SK-N-SH treated with all-trans-retinoic acid at 6 μM for 48 hours (cell line): ENCODE data around the gene PAK4.

Source experiments
- ARNTL ChIP-seq: fragments of 450-650 bp; formaldehyde crosslinking; IDR thresholded peaks from 2 replicates; pipeline ENCODE4 v1.5.0; 2020; ENCODE audit warnings: low read depth, mild to moderate bottlenecking, moderate library complexity, borderline replicate concordance
- CREB5 ChIP-seq: fragments of 250-450 bp; sonication (Bioruptor Pico); IDR thresholded peaks from 2 replicates; pipeline ENCODE4 v1.5.1; 2020; ENCODE audit warnings: low read depth, mild to moderate bottlenecking, moderate library complexity
- CSRNP3 ChIP-seq: fragments of 250-450 bp; sonication (Bioruptor Pico); IDR thresholded peaks from 2 replicates; pipeline ENCODE4 v1.5.1; 2021; ENCODE audit warnings: mild to moderate bottlenecking, moderate library complexity
- GLIS3 ChIP-seq: fragments of 250-450 bp; sonication (Bioruptor Pico); IDR thresholded peaks from 2 replicates; pipeline ENCODE4 v1.5.0; 2020; ENCODE audit warnings: mild to moderate bottlenecking, moderate library complexity
- PATZ1 ChIP-seq: fragments of 250-450 bp; sonication (Bioruptor Pico); IDR thresholded peaks from 2 replicates; pipeline ENCODE4 v1.8.0; 2020; ENCODE audit warnings: mild to moderate bottlenecking, moderate library complexity, borderline replicate concordance
- PPARA ChIP-seq: fragments of 250-450 bp; sonication (Bioruptor Pico); IDR thresholded peaks from 2 replicates; pipeline ENCODE4 v1.5.0; 2020; ENCODE audit warnings: mild to moderate bottlenecking, borderline replicate concordance
- RARB ChIP-seq: fragments of 250-450 bp; sonication (Bioruptor Pico); IDR thresholded peaks from 2 replicates; pipeline ENCODE4 v1.8.0; 2021; ENCODE audit warnings: mild to moderate bottlenecking, moderate library complexity
- TOX ChIP-seq: fragments of 250-450 bp; sonication (Bioruptor Pico); IDR thresholded peaks from 2 replicates; pipeline ENCODE4 v1.8.0; 2021; ENCODE audit warnings: mild to moderate bottlenecking, moderate library complexity, borderline replicate concordance
- ZC3H10 ChIP-seq: fragments of 250-450 bp; sonication (Bioruptor Pico); IDR thresholded peaks from 2 replicates; pipeline ENCODE4 v1.5.1; 2021; ENCODE audit warnings: mild to moderate bottlenecking, moderate library complexity
- ZFP3 ChIP-seq: fragments of 250-450 bp; sonication (Bioruptor Pico); IDR thresholded peaks from 2 replicates; pipeline ENCODE4 v1.5.0; 2020; ENCODE audit warnings: mild to moderate bottlenecking, moderate library complexity
- ZFP30 ChIP-seq: fragments of 450-650 bp; formaldehyde crosslinking; IDR thresholded peaks from 2 replicates; pipeline ENCODE4 v1.5.0; 2022; ENCODE audit warnings: mild to moderate bottlenecking, moderate library complexity
- ZNF565 ChIP-seq: fragments of 450-650 bp; formaldehyde crosslinking; conservative IDR thresholded peaks from 2 replicates; pipeline ENCODE4 v1.5.0; 2020; ENCODE audit warnings: low read depth, mild to moderate bottlenecking, moderate library complexity
- ZNF70 ChIP-seq: fragments of 450-650 bp; formaldehyde crosslinking; IDR thresholded peaks from 2 replicates; pipeline ENCODE4 v1.5.0; 2020; ENCODE audit warnings: mild to moderate bottlenecking, moderate library complexity

GRCh38 chr19:39207293-39207836 lies 81.8 kb downstream of the PAK4 start:
- TF ChIP-seq ZNF565 (CRISPR knock-in tag): no peak
- no peak for TF ChIP-seq PPARA
- TF ChIP-seq ZC3H10 (CRISPR knock-in tag): no peak
- no peak for TF ChIP-seq PATZ1 (CRISPR knock-in tag)
- no peak for TF ChIP-seq TOX (CRISPR knock-in tag)
- TF ChIP-seq ZNF70 (CRISPR knock-in tag): no peak
- TF ChIP-seq ARNTL (CRISPR knock-in tag): no peak
- TF ChIP-seq CREB5 (CRISPR knock-in tag): no peak
- TF ChIP-seq ZFP3: no peak
- no peak for TF ChIP-seq ZFP30 (CRISPR knock-in tag)
- no peak for TF ChIP-seq CSRNP3
- no peak for TF ChIP-seq RARB (CRISPR knock-in tag)
- TF ChIP-seq GLIS3: no peak
